HPDE6-E6E7 (cell line): ENCODE measurements around the gene ARHGAP18.
A peak's percentile ranks its signal among the peaks of the same experiment; 100 is the strongest.

Source experiments
- DNase-seq: peaks from one replicate; pipeline ENCODE4 v3.0.0; 2011; ENCODE audit warnings: missing footprints; ENCODE audit errors: extremely low spot score

The ARHGAP18 gene

DNA sequence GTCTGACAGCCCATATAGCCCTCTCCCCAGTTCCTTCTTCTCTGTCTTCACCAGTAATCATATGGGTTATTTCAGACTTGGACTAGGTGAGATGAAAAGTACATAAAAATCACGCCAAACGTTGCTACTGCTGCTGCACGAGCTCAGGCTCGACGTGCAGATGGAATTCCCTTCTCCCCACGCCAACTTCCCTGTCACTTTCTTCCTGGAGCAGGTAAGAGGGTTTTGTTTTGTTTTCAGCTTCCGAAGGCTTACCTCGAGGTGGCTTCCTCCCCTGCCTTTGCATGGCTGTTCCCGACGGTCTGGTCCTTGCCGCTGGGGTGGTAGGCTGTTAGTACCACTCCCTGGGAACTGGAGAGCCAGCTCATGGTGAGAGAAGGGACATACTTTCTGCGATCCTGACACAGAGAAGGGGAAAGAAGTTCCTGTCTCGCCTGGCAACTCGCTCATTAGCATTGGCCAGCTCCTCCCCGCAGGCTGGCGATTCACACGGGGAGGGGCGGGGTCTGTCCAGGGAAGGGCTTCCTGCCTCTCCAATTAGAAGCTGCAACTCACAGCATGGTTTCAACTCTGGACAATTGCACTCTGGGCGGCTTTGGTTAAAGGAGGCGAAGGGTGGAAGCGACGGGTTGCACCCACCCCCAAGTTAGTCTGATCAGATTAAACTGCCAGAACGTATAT is at the start of gene ARHGAP18:
Gene ARHGAP18, minus strand, starts transcription at position 409 of the 681 bp plus-strand sequence. Its CDS starts 41 bp downstream, at position 368.
- DNase-seq: peak; percentile 80

GRCh38 chr6:129755787-129756186 is 45.8 kb upstream of the ARHGAP18 start:
- DNase-seq: no peak

DNA sequence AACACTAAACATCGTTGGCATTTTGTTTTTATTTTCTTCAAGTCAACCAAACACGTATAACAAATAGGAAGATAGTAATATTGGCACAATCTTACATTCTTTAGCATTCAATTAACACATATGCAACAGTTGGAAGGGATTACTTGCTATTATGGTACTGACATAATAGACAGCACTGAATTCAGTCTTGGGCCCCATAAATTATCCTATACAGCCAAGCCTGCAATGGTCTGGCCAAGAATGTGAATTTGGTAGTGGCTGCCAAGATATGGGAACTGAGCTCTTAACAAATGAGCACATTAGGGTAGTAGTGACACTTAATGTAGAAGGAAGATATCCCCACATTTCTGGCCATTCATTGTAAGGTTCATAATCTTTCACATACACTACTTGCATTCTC is 44.8 kb upstream of the ARHGAP18 start:
- no peak for DNase-seq

DNA sequence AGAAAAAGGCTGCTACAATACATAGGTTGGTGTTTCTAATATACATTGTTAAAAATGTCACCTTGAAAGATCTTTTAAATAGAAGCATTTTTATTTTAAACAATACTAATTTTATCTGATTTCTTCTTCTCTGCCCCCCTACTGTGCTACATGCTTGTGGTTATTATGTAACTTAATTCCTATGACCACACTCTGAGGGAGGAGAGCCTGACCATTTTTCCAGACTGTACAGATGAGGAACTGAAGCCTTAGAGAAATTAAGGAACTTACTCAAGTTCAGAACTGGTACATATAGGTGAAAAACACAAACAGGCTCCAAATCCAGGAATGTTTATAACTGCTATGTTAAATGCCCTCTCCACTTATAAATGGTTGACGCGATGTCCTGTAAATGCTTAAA is 43.4 kb upstream of the ARHGAP18 start:
- DNase-seq: no peak

- DNase-seq: no peak
These were observed 41.4 kb upstream of the ARHGAP18 start for GRCh38 chr6:129751384-129751783.

GRCh38 chr6:129750360-129750759 is 40.4 kb upstream of the ARHGAP18 start:
- no peak for DNase-seq

GRCh38 chr6:129749749-129750120 is 39.8 kb upstream of the ARHGAP18 start:
- DNase-seq: no peak

- DNase-seq: peak; percentile 29
These were observed 39.1 kb upstream of the ARHGAP18 start for GRCh38 chr6:129748901-129749748.

DNA sequence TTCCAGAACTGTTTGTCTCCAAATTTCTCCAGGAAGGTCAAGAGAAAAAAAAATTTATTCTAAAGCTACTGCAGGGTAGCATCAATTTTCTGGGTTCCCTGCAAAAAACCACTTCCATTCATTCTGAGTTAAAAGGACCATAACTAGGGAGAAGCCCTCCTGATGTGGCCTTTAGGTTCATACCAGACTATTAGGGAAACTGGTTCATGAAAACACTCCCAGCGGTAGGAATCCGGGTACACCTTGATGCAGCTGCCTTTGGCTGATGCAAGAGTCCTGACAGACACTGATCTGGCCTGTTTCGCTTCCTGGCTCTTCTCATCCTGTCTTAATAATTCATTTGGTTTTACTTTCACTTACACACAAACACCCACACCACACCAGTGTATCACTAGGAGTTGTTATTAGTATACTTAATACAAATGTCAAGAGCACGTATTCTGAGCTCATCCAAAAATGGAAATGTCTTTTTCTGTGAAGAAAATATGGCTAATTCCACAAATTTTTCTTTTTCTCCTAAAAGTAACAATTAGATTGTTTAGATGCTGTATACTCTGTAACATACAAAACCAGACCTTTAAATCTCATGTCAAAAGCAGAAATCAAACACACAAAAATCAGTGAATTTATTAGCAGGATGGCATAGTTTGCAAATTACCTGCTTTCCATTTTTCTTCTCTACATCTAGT is 38.4 kb upstream of the ARHGAP18 start:
- peak; percentile 80 for DNase-seq

DNA sequence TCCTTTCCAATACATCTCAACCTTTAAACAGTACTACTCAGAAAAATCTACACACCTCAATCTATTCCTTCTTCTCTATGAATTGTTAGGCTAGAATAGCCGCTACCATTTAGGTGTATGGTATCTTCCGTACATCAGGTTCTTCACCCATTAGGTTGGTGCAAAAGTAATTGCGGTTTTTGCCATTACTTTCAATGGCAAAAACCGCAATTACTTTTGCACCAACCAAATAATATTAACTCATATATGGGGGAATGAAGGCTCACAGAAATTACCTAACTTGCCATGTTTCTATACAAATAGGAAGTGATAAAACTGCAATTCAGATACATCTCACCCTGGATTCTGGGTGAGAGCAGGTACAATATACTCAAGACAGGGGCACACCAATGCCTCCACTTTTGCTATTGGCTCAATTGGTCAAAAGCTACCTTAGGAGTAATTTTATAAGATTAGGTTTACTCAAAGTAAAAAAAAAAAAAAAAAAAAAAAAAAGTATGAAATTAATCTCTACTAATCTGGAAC is 37.7 kb upstream of the ARHGAP18 start:
- no peak for DNase-seq

DNA sequence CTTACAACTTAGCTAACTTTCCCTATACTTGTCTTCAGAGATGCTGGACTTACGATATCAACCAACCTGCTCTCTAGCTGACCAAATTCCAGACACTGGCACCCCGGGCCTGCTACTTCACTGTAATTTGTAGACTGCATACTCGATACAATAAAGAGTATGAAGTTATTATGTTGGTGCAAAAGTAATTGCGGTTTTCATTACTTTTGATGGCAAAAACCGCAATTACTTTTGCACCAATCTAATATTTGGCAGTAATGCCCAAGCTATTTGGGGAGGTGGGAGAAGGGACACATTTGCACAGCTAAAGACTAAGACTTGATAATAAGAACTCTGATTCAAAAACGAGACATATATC is 34.9 kb upstream of the ARHGAP18 start:
- no peak for DNase-seq

GRCh38 chr6:129744201-129744879 is 34.4 kb upstream of the ARHGAP18 start:
- peak; percentile 49 for DNase-seq

DNA sequence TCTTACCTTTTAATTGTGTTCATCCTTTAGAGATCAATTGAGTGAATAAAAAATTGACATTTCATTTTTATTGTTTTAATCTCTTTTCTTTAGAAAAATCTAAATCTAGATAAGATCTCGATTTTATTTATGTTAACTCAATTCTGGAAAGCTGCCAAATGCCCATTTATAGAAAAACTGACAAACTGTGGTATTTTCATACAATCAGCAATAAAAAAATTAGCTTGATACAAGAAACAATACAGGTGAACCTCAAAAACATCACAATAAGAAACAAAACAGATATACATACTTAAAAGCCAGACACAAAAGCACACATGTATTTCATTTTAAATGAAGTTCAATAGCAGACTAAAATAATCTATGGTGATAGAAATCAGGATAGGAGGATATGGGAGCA is 30.0 kb upstream of the ARHGAP18 start:
- DNase-seq: no peak

DNA sequence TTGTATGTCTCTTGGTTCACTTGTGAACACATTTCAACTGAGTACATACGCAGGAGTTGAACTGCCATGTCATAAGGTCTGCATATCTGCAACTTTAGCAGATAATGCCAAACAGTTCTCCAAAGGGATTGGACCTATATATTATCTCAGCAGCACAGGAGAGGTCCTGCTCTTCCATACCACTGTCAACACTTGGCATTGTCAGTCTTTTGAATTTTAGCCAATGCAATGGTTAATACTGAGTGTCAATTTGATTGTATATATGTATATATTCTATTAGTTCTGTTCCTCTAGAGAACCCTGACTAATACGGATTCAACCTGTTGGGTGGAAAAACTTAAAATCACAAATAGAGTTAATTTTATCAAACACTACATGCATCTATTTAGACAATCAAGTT is 26.1 kb upstream of the ARHGAP18 start:
- no peak for DNase-seq

DNA sequence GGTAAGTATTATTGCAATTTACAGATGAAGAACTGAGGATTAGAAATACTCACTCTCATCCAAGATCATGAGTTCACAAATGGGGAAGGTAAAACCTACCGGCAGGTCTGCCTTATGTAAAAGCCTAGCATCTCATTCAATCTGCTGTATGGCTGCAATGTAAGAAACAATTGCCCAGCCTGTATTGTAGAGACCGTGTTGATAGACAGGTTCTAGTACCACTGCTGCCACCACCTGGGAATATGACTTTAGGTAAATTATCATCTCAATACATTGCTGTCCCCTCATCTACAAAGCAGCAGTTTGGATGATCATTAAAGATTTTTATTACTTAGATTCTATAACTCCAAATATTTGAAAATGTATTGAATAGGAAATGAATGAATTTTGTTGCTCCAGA is 23.3 kb upstream of the ARHGAP18 start:
- no peak for DNase-seq

DNA sequence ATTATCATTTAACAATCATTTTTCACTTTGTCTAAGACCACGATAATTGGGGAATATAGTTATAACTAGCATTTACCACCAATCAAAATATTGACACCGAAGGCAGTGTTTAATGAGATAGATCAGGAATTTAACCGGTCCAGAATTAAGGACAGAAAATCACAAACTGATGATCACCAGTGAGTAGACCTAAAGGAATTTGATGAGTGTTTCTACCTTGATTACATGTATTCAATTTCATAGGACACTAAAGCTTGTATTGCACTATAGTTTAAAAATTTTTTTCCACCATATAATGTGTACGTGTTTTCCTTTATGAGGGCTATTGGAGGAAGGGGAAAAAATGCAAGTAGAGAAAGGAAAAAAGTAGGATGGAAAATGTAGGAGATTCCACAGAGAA is 22.6 kb upstream of the ARHGAP18 start:
- no peak for DNase-seq

DNA sequence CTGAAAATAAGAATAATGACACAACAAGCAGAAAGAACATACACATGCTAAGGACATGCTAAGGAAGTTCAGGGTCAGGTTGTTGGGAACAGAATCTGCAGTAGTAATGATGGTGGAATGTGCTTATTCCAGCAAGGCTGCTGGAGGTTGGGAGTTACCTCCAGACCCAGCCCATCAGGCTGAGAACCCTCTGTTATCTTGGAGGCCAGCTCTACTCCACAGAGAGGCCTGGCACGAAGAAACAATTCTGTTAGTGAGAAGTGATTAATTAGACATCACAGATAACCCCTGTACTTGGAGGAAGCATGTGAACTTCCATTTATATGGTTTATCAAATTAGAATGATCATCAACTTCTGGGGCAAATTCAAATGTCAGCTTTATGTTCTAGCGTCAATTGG is 22.1 kb upstream of the ARHGAP18 start:
- DNase-seq: no peak

DNA sequence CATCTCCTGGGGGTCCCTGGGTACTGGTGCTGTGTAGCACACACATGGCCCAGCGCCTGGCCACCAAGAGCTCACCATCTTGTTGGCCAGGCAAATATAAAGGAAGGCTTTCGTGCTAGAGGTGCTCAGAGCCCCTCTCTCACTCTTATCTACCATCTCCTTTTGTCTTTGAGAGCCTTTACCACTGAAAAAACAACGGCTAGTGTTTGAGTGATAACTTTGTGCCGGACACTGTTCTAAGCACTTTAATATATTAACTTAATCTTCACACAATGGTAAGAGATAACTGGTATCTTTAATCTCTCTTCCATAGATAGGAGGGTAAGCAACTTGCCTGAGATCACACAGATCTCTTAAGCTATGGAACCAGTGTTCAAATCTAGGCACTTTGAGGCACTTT is 21.5 kb upstream of the ARHGAP18 start:
- no peak for DNase-seq

DNA sequence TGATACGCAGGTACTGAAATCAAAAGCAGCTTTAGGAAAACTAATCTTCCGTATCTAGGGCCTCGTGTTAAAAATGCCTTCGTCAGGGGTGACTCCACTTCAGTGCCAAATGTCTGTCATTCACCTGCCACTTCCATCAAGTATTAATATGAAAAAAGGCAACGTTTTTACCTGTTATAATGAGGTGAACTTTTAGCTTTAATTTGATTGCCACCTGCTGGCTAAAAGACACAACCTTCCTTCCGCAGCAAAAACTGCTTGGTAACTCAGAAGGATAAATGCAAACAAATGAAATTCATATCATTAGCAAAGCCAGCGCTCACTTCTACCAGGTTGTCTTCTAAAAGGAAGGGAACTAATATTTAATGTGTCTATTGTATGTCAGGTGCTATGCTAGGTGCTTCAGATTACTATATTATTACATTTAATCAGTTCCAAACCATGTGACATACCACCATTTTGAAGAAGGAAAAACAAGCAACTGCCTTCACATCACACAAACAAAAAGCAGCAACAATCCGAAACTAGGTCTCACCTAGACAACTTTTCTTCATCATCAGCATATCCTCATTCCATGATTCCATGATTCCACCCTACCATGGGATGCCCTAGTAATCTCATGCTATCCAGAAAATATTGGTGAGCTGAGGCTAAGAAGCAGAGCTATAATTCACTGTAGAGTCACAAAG is 20.6 kb upstream of the ARHGAP18 start:
- DNase-seq: no peak

- DNase-seq: no peak
These were observed 16.7 kb upstream of the ARHGAP18 start for GRCh38 chr6:129726650-129727049.

DNA sequence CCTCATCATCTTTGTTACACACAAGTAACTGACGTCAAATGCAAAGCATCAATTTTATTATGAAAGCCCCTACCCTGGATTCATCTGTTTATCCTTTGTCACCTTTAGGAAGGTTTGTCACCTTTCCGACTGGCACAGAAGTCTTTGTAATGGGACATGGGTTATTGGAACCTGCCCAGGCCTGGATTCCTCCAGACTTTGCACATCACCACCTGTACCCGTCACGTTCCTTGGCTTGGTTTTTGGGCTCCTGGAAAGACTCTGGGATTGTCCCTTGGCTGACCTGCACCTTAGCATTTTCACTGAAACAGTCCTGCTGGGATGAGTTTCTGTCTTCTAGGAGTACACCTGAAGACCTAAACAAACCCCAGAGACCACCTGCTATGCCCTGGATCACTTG is 15.4 kb upstream of the ARHGAP18 start:
- no peak for DNase-seq
